ENCODE measurements around the gene LAMB1.

Gene LAMB1

GRCh38 chr7:108016841-108017775 is 14.1 kb upstream of the LAMB1 start:
- DNase-seq: peak; percentile 97

GRCh38 chr7:108015740-108016139 is 12.8 kb upstream of the LAMB1 start:
- no peak for DNase-seq

- DNase-seq: no peak
Observed at GRCh38 chr7:108014747-108015682, 12.1 kb upstream of the LAMB1 start.

GRCh38 chr7:108014215-108014614 is 11.3 kb upstream of the LAMB1 start:
- no peak for DNase-seq

GRCh38 chr7:108012499-108013430 is 9.8 kb upstream of the LAMB1 start:
- no peak for DNase-seq

- no peak for DNase-seq
Observed at GRCh38 chr7:108010377-108010776, 7.4 kb upstream of the LAMB1 start.

- no peak for DNase-seq
Observed at GRCh38 chr7:108009873-108010272, 6.9 kb upstream of the LAMB1 start.

- DNase-seq: no peak
Observed at GRCh38 chr7:108008827-108009226, 5.9 kb upstream of the LAMB1 start.

GRCh38 chr7:108008240-108008639 is 5.3 kb upstream of the LAMB1 start:
- no peak for DNase-seq

GRCh38 chr7:108007762-108008161 is 4.8 kb upstream of the LAMB1 start:
- no peak for DNase-seq

GRCh38 chr7:108007261-108007660 is 4.3 kb upstream of the LAMB1 start:
- no peak for DNase-seq

- no peak for DNase-seq
Observed at GRCh38 chr7:108004220-108005142, 1.5 kb upstream of the LAMB1 start.

- no peak for DNase-seq
Observed at GRCh38 chr7:108003599-108003935, 606 bp upstream of the LAMB1 start.

- DNase-seq: peak; percentile 50
Observed at GRCh38 chr7:108001764-108002725, 916 bp downstream of the LAMB1 start.

- DNase-seq: peak; percentile 32
Observed at GRCh38 chr7:108000875-108001763, 1.8 kb downstream of the LAMB1 start.

GRCh38 chr7:107999779-108000560 is 3.0 kb downstream of the LAMB1 start:
- DNase-seq: no peak

- DNase-seq: no peak
Observed at GRCh38 chr7:107998660-107999480, 4.1 kb downstream of the LAMB1 start.
